Measurements from ENCODE around the gene MED9.
A peak's percentile ranks its signal among the peaks of the same experiment; 100 is the strongest.

The MED9 gene

GRCh38 chr17:17492571-17492970 is 15.8 kb downstream of the MED9 start:
- no peak for DNase-seq

GRCh38 chr17:17493249-17493985 is 16.6 kb downstream of the MED9 start:
- no peak for DNase-seq

GRCh38 chr17:17493986-17494466 is 17.2 kb downstream of the MED9 start:
- no peak for DNase-seq

GRCh38 chr17:17494499-17494869 is 17.7 kb downstream of the MED9 start:
- no peak for DNase-seq

- DNase-seq: no peak
Observed at GRCh38 chr17:17494870-17495535, 18.2 kb downstream of the MED9 start.

- DNase-seq: peak; percentile 24
Observed at GRCh38 chr17:17495536-17496188, 18.9 kb downstream of the MED9 start.

GRCh38 chr17:17496189-17497064 is 19.6 kb downstream of the MED9 start, which contains the start of gene RASD1:
TSS of gene RASD1 (minus strand) at chr17:17496395. CDS start at chr17:17496181, 214 bp downstream.
- peak; percentile 77 for DNase-seq

- no peak for DNase-seq
Observed at GRCh38 chr17:17497065-17497844, 20.5 kb downstream of the MED9 start.

GRCh38 chr17:17497845-17498520 is 21.2 kb downstream of the MED9 start:
- no peak for DNase-seq

GRCh38 chr17:17498606-17499301 is 22.0 kb downstream of the MED9 start:
- DNase-seq: no peak

GRCh38 chr17:17499402-17500145 is 22.8 kb downstream of the MED9 start:
- no peak for DNase-seq

GRCh38 chr17:17500999-17501605 is 24.3 kb downstream of the MED9 start:
- no peak for DNase-seq

GRCh38 chr17:17502741-17503565 is 26.2 kb downstream of the MED9 start:
- no peak for DNase-seq

- no peak for DNase-seq
Observed at GRCh38 chr17:17503566-17504130, 26.8 kb downstream of the MED9 start.

GRCh38 chr17:17504341-17505140 is 27.7 kb downstream of the MED9 start:
- DNase-seq: no peak

GRCh38 chr17:17505151-17505550 is 28.4 kb downstream of the MED9 start:
- no peak for DNase-seq

- DNase-seq: no peak
Observed at GRCh38 chr17:17505610-17506171, 28.9 kb downstream of the MED9 start.

Measured in stimulated activated naive CD4-positive, alpha-beta T cell treated with Interleukin-2 at 50 U/mL for 16 hours (primary cell).